NB4 (cell line): ENCODE data around the gene AATK.

Experiments
- CTCF ChIP-seq: IDR thresholded peaks from one replicate; pipeline ENCODE4 v1.5.1; 2012; ENCODE audit warnings: low read depth, low read length
- MAX ChIP-seq: IDR thresholded peaks from 2 replicates; pipeline ENCODE4 v1.6.1; 2011; ENCODE audit warnings: low read depth, low read length
- MYC ChIP-seq: IDR thresholded peaks from 2 replicates; pipeline ENCODE4 v1.6.1; 2011; ENCODE audit warnings: low read depth, low read length
- POLR2A ChIP-seq: IDR thresholded peaks from 2 replicates; pipeline ENCODE4 v1.6.1; 2011; ENCODE audit warnings: mild to moderate bottlenecking; ENCODE audit not compliant: insufficient read length; ENCODE audit errors: extremely low read depth

- no peak for TF ChIP-seq CTCF
- no peak for TF ChIP-seq POLR2A
- no peak for TF ChIP-seq MYC
- TF ChIP-seq MAX = no peak
Measured at GRCh38 chr17:81166033-81166492, at the start of gene AATK.
